ENCODE measurements around the gene POLR1G. TPM values are rescaled to one million over a fixed set of nuclear protein-coding genes. Genes with fewer than 3 reads are reported as not detected.

Gene POLR1G
- total and polyA plus RNA-seq, 9 of the 15 experiments (the other 6 are each of a cell fraction or from before 2014, with no cell fraction given): 3.0 to 50.1 (median 27.4) TPM

GRCh38 chr19:45356760-45357444, 49.5 kb upstream of the POLR1G start (continued):
- TF ChIP-seq BCOR (IDR thresholded peaks at IDR 0.05) (peak; percentile 95), MAFG (tag; conservative IDR thresholded peaks at IDR 0.05) (0 out of 2 replicates have a peak, but pooled peaks have one; percentile 28), CHD4 (IDR thresholded peaks at IDR 0.05; ENCODE audit: insufficient read depth, insufficient replicate concordance, low read depth, low read length, poor library complexity, severe bottlenecking) (peak; percentile 90), ZKSCAN1 (IDR thresholded peaks at IDR 0.05; ENCODE audit: low read depth, low read length) (peak; percentile 94), PML (IDR thresholded peaks at IDR 0.05; ENCODE audit: low read length) (no peak), CBFA2T2 (conservative IDR thresholded peaks at IDR 0.05) (peak; percentile 33; the same call in 1 of the 2 replicates), PTBP1 (IDR thresholded peaks at IDR 0.05; ENCODE audit: low read depth, low read length) (peak; percentile 75; the same call in 1 of the 2 replicates), RCOR1 (IDR thresholded peaks at IDR 0.05; ENCODE audit: borderline replicate concordance in 1 of 2, low read depth in 2 of 2, low read length in 2 of 2) (peak in 1 of 2 experiments; percentile 70; a peak in 3 of 4 replicates), SRF (CRISPR knock-in tag; IDR thresholded peaks at IDR 0.05) (no peak), CXXC5 (CRISPR knock-in tag; IDR thresholded peaks at IDR 0.05) (peak; percentile 27; the same call in 1 of the 2 replicates), ZNF507 (tag; conservative IDR thresholded peaks at IDR 0.05) (0 out of 2 replicates have a peak, but pooled peaks have one; percentile 10), CBFA2T3 (IDR thresholded peaks at IDR 0.05) (peak; percentile 72), TEAD4 (IDR thresholded peaks at IDR 0.05; ENCODE audit: low read length) (peak; percentile 35), TEAD4 (CRISPR knock-in tag; IDR thresholded peaks at IDR 0.05; ENCODE audit: borderline replicate concordance) (no peak), ZNF121 (CRISPR knock-in tag; conservative IDR thresholded peaks at IDR 0.05) (peak; percentile 97), BHLHE40 (IDR thresholded peaks at IDR 0.05; ENCODE audit: low read length) (peak; percentile 71), TCF15 (CRISPR knock-in tag; IDR thresholded peaks at IDR 0.05) (no peak), TCF3 (CRISPR knock-in tag; IDR thresholded peaks at IDR 0.05) (peak; percentile 73), ARID1B (IDR thresholded peaks at IDR 0.05) (peak; percentile 67), MAFK (IDR thresholded peaks at IDR 0.05; ENCODE audit: low read length) (peak; percentile 28; the same call in 1 of the 2 replicates), ZNF316 (IDR thresholded peaks at IDR 0.05) (peak; percentile 73), ZNF589 (CRISPR knock-in tag; IDR thresholded peaks at IDR 0.05; ENCODE audit: low read depth) (no peak), MAX (CRISPR knock-in tag; IDR thresholded peaks at IDR 0.05) (peak; percentile 34), FOXK2 (conservative IDR thresholded peaks at IDR 0.05 in 1 of 2, IDR thresholded peaks at IDR 0.05 in 1 of 2; ENCODE audit: low read depth in 2 of 2) (0 out of 4 replicates have a peak, but pooled peaks of 1 of the 2 experiments have one; percentile 25), ZNF431 (CRISPR knock-in tag; IDR thresholded peaks at IDR 0.05) (peak; percentile 78)
- TF ChIP-seq, protein P1, sequence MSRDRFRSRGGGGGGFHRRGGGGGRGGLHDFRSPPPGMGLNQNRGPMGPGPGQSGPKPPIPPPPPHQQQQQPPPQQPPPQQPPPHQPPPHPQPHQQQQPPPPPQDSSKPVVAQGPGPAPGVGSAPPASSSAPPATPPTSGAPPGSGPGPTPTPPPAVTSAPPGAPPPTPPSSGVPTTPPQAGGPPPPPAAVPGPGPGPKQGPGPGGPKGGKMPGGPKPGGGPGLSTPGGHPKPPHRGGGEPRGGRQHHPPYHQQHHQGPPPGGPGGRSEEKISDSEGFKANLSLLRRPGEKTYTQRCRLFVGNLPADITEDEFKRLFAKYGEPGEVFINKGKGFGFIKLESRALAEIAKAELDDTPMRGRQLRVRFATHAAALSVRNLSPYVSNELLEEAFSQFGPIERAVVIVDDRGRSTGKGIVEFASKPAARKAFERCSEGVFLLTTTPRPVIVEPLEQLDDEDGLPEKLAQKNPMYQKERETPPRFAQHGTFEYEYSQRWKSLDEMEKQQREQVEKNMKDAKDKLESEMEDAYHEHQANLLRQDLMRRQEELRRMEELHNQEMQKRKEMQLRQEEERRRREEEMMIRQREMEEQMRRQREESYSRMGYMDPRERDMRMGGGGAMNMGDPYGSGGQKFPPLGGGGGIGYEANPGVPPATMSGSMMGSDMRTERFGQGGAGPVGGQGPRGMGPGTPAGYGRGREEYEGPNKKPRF (IDR thresholded peaks at IDR 0.05; ENCODE audit: low read depth, low read length): no peak

All from K562 (cell line).